Suppressor macrophage treated with lipopolysaccharide for 1 hour (primary cell): ENCODE data around the gene NPHP4.
"Not testable (repeated sequence)": the region's sequence is repeated elsewhere in the genome, so short reads cannot be mapped to it uniquely, and the experiment has no call there.

Source experiments
- DNase-seq, 3 donors: peaks; one replicate each; pipeline ENCODE4 v3.0.0-alpha.2; 2020 to 2022

NPHP4 gene

GRCh38 chr1:5874416-5875110 is 117.7 kb downstream of the NPHP4 start:
- DNase-seq: no peak

DNA sequence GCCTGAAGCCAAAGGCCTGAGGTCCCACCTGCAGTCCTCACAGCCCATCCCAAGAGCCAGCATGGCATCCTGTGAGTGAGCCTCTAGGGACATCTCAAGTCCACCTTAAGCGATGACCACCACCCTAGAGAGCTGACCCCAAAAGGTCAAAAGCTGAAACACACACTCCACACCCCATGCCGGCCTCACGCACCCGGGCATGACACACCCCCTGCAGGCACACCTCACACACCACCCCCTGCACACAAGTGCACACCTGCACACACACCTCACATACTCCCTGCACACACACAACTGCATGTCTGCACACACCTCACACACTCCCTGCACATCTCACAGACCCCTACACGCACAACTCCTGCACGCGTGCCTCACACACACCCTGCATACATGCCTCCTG is 118.7 kb downstream of the NPHP4 start:
- no peak for DNase-seq

- DNase-seq: no peak
These were observed 119.3 kb downstream of the NPHP4 start for GRCh38 chr1:5872886-5873285.

- no peak for DNase-seq
These were observed 123.2 kb downstream of the NPHP4 start for GRCh38 chr1:5868931-5869500.

DNA sequence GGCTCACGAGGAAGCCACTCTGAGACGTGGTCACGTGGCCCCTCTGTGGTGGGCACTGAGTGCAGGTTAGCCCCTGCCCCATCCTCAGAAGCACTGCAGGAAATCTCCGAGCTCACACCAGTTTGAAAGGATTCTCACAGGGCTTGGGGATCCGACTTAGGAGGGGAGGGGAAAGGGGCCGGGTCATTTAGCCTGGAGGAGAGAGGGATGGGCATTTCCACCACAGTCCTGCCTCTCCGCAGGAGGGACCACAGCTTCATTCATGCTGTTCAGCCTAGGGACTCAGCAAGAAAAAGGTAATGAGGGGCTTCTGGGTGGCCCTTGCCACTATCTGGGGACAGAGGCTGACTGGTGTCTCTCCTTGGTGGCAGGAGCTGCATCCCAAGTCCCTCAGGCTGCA is 126.5 kb downstream of the NPHP4 start:
- DNase-seq: no peak

DNA sequence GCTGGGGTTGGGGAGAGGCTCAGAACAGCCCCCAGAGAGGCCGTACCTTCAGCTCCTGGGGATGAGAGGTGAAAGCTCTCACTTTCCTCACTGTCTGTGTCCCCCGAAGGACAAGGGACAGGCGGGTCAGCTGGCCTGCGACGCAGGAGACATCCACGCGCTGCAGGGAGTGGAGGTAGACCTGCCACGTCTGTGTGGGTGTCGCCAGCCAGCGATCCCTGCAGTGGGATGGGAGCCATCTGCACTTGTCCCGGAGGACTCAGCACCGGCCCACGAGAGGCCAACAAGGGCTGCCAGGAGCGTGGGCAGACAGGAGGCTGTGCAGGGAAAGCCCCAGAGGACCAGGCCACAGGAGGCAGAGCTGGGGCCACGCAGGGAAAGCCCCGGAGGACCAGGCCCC is 127.2 kb downstream of the NPHP4 start:
- no peak for DNase-seq

- no peak for DNase-seq
These were observed 128.0 kb downstream of the NPHP4 start for GRCh38 chr1:5864256-5864655.

DNA sequence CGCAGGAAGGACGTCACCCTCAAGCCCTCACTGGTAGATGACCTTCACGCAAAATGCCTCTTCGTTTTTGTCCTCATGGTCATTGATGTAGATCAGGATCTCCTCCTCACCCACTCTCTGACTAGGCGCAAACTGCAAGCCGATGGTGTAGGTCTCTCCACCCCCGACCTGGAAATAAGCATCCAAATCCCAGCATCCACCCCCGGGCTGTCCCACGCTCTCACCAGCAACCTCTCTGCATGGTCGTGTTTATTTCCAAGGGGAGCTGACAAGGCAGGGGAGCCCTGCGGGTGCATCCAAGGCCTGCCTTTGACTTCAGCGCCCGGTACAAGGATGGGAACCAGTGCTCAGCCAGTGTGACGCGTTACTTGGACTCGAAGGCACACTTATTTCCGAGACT is 129.0 kb downstream of the NPHP4 start:
- DNase-seq: no peak

DNA sequence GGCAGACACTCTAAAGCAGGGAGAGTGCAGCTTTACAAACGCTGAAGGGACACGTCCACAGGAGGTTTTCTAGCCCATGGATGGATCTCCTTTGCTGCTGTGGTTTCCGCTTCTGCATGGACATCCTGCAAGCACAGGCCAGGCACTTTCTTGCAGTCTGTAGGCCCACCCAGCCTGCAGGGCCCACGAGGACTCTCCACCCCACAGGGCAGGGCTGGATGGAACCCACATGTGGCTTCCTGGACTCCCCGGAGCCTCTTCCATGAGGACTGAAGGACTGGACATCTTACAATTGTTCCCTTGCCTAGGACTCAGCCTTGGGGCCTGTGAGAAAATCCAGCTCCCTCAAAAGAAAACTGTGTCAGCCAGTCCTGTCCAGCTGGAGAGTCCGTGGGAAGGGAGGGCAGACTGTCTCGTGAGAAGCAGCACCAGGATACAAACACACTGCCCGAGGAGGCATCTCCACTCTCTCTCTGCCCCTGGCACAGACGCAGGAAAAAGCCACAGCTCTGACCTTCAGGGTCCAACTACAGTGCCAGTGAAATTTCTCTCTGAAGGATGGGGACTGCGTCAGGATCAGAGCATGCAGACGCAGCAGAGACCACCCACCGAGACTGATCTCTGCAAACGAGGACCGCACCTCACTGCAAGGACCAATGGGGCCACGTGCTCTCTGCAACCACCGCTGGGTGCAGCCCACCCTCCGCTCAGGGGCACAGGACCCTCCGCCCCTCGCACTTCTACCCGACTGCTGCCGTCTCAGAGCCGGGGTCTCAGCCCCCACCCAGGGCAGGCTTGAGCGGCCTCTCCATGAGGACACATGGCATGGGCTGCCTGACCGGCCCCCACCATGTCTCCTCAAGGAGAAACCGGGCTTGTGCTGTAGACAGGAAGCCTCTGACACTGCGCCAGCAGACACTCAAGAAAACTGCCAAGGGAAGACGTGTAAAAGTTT is 130.1 kb downstream of the NPHP4 start:
- no peak for DNase-seq

DNA sequence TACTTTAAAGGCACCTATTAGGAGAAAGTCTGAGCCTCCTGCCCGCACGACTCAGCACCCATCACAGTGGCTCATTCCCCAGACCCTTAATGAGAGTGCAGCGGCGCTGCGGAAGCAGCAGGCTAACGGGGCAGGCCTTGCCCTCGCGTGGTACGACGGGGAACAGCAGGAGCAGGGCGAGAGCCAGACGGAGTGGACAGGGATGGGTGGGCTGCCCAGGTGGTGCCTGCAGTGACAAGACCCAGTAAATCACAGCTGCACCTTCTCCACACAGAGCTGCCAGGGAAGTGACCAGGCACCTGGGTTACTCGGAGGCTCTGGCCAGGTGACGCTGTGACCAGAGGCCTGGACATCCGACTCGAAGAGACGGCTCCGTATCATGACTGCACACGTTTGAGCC is 131.9 kb downstream of the NPHP4 start:
- DNase-seq: no peak

DNA sequence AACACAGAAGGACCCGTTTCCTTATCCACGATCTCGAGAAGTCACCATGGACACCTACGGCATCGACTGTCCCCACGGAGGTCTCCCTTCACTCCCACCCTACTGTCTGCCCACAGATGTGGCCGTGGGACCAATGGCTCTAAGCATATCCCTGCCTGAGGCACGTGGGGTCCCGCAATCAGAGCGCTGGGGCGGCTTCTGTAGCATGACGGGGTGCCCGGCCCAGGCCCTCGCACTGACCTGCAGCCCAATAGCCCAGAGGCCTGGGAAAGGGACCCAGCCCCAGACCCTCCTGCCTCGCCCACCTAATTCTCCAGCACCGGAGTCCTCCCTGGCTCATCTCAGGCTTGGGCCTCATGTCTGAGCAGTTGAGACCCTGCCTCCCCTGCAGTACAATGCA is 132.5 kb downstream of the NPHP4 start:
- DNase-seq: no peak

DNA sequence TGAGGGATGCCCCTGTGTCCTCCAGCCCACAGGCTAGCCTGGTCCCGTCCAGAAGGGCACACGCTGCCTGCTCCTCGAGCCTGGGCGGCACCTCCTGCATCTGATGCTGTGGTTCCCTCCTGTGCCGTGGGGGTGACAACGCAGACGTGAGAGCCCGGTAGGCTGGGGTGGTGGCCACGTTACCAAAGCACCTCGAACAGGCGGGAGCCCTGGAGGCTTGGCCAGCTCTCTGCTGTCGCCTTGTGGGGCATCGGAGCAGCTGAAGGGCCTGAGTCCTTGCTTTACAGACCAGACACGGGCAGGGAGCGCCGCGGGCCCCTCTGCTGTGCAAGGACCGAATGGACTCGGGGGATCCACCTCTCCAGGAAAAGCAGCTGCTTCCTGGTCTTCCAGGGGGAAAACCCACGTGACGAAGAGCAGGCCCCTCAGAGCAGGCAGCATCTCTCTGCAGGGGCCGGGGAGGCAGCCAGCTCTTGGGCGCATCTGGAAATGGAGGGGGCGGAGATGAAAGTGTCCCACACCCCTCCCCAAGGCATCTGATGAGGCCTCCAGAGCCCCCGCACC is 133.3 kb downstream of the NPHP4 start:
- DNase-seq: no peak

DNA sequence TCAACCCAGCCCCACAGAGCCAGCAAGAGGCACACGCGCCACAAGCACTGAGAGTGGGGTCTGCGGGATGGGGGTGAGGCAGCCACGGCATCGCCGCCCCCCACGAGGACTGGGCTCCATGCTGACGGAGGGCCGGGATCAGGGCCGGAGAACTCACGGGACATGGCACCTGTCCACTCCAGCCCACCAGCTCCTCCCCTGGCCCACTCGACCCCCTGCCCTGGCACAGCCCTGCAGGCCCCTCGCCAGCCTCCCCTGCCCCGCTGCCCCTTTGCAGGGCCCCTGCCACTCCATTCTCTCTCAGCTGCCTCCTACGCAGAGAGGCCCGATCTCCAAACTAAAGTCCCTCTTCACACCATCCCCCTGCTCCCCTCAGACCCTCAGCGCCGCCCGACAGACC is 134.0 kb downstream of the NPHP4 start:
- DNase-seq: no peak

- DNase-seq: no peak
These were observed 134.6 kb downstream of the NPHP4 start for GRCh38 chr1:5857508-5858090.

DNA sequence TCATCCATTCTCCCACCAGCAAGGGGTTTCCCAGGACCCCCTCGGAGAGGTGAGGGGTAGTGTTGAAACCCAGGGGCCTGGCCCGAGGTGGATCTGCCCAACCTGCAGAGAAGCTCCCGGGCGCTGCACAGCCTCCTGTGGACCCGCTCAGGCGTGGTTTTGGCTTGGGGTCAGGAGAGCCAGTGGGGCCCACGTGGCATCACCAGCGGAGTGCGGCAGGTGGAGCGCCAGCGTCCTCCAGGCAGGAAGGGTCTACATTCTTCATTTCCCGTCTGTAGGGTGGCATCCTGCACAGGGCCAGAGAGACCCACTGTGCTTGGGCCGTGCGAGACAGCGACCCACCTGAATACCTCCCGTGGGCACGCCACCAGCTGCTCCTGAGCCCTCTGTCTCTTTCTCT is 135.2 kb downstream of the NPHP4 start:
- no peak for DNase-seq

DNA sequence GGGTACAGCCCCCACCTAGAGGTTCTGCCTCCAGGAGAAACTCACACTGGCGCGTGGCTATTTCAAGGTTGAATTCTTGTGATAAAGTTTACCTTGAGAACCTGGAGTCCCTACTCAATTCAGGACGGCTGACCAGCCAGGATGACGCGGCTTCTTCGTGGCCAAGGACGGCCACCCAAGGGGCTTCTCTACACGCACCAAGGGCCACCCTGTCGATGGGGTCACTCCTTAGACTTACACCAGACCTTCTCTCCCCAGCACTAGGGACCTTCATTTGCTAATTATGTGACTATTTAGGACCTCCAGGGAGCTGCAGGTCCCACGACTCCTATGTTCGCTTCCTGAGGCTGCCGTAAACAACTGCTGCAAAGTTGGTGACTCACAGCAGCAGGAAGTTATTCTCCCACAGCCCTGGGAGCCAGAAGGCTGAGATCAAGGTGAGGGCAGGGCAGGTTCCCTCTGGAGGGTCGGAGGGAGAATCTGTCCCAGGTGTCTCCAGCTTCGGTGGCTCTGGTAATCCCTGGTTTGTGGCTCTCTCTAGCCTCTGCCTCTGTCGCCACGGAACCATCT is 135.9 kb downstream of the NPHP4 start:
- no peak for DNase-seq

- no peak for DNase-seq
These were observed 136.9 kb downstream of the NPHP4 start for GRCh38 chr1:5855196-5855897.

- DNase-seq: no peak
These were observed 137.5 kb downstream of the NPHP4 start for GRCh38 chr1:5854754-5855153.

- DNase-seq: not testable (repeated sequence)
These were observed 138.4 kb downstream of the NPHP4 start for GRCh38 chr1:5853858-5854257.

DNA sequence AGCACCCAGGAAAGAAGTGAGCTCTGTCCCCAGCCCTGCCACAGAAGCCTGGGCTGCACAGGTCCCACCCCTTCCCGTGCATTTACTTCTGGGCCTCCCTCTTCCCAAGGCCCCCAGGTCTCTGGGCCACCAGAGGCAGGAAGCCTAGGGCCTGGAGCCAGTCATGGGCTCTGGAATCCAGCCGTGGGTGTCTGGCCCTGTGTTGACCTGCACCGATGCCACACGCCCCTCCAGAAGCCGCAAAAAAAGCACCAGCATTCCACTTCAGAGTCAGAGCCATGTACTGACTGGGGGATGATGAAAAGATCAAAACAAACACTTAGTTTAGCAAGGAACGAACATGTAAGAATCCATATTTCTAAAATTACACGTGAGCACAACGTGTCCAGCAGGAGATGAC is 141.7 kb downstream of the NPHP4 start:
- DNase-seq: no peak

DNA sequence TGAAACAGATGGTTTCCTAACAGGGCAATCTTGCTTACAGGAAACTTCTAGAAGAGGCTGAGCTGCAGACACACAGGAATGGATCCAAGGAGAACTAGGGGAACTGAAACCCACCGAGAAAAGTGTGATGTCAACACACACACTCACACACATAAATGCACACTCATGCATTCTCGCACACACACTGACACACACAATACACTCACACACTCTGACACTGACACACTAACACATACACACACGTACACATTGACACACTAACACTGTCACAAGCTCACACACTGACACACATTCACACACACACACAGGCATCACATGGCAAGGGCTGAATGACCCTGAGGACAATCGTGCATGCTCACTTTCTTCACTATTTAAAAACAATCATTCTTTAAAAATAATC is 142.7 kb downstream of the NPHP4 start:
- no peak for DNase-seq

GRCh38 chr1:5847013-5847659 is 145.1 kb downstream of the NPHP4 start:
- peak in 2 of 3 donors; percentile 11 to 48 for DNase-seq
